Measurements from ENCODE around the gene ADGRV1.

Gene ADGRV1

GRCh38 chr5:91016322-91016721 is 457.7 kb downstream of the ADGRV1 start:
- H3K4me1 ChIP-seq (ENCODE audit: control insufficient read depth, insufficient read depth, low read length), result peaks cover 11% of the 10 kb centered on the region
- ChIA-PET CTCF (no interaction called here), POLR2A (no interaction called here)
- no peak overlapping the region for H3K4me3 ChIP-seq (ENCODE audit: low read depth, low read length)
- H3K27ac ChIP-seq (ENCODE audit: extremely low read depth, low read depth, low read length), result no peak overlapping the region
- TF ChIP-seq ZBTB1 (tag by site-specific recombination; IDR thresholded peaks at IDR 0.05) (no peak), YY2 (tag by site-specific recombination; IDR thresholded peaks at IDR 0.05) (no peak), GFI1B (tag by site-specific recombination; IDR thresholded peaks at IDR 0.05) (no peak), ZNF366 (tag by site-specific recombination; conservative IDR thresholded peaks at IDR 0.05) (no peak), REPIN1 (tag by site-specific recombination; IDR thresholded peaks at IDR 0.05; ENCODE audit: low read depth) (no peak), ZNF621 (tag by site-specific recombination; IDR thresholded peaks at IDR 0.05) (no peak), KLF8 (tag by site-specific recombination; IDR thresholded peaks at IDR 0.05) (no peak), ZNF843 (tag by site-specific recombination; IDR thresholded peaks at IDR 0.05) (no peak), ZNF223 (tag by site-specific recombination; IDR thresholded peaks at IDR 0.05) (no peak), GLIS2 (tag by site-specific recombination; IDR thresholded peaks at IDR 0.05) (no peak), ZNF423 (tag by site-specific recombination; IDR thresholded peaks at IDR 0.05) (no peak), ZNF214 (tag by site-specific recombination; IDR thresholded peaks at IDR 0.05; ENCODE audit: borderline replicate concordance) (no peak), ZNF555 (tag by site-specific recombination; conservative IDR thresholded peaks at IDR 0.05) (no peak)
- TF ChIP-seq, protein P1, sequence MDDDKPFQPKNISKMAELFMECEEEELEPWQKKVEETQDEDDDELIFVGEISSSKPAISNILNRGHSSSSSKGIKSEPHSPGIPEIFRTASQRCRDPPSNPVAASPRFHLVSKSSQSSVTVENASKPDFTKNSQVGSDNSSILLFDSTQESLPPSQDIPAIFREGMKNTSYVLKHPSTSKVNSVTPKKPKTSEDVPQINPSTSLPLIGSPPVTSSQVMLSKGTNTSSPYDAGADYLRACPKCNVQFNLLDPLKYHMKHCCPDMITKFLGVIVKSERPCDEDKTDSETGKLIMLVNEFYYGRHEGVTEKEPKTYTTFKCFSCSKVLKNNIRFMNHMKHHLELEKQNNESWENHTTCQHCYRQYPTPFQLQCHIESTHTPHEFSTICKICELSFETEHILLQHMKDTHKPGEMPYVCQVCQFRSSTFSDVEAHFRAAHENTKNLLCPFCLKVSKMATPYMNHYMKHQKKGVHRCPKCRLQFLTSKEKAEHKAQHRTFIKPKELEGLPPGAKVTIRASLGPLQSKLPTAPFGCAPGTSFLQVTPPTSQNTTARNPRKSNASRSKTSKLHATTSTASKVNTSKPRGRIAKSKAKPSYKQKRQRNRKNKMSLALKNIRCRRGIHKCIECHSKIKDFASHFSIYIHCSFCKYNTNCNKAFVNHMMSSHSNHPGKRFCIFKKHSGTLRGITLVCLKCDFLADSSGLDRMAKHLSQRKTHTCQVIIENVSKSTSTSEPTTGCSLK (tag by site-specific recombination; IDR thresholded peaks at IDR 0.05), result no peak
- TF ChIP-seq, protein P2, sequence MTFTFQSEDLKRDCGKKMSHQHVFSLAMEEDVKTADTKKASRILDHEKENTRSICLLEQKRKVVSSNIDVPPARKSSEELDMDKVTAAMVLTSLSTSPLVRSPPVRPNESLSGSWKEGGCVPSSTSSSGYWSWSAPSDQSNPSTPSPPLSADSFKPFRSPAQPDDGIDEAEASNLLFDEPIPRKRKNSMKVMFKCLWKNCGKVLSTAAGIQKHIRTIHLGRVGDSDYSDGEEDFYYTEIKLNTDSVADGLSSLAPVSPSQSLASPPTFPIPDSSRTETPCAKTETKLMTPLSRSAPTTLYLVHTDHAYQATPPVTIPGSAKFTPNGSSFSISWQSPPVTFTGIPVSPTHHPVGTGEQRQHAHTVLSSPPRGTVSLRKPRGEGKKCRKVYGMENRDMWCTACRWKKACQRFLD (tag by site-specific recombination; IDR thresholded peaks at IDR 0.05), result no peak
- H3K9me3 ChIP-seq (ENCODE audit: control insufficient read depth, insufficient read depth, low read depth, low read length), result no peaks in the 10 kb centered on the region
- H3K36me3 ChIP-seq (ENCODE audit: control insufficient read depth in 2 of 2, insufficient read depth in 1 of 2, low read length in 2 of 2), result no peaks in the 10 kb centered on the region

- Histone ChIP-seq H3K4me3 (ENCODE audit: low read depth, low read length) (no peak overlapping the region), H3K36me3 (ENCODE audit: control insufficient read depth in 2 of 2, insufficient read depth in 1 of 2, low read length in 2 of 2) (no peaks in the 10 kb centered on the region), H3K9me3 (ENCODE audit: control insufficient read depth, insufficient read depth, low read depth, low read length) (no peaks in the 10 kb centered on the region), H3K4me1 (ENCODE audit: control insufficient read depth, insufficient read depth, low read length) (peaks cover 18% of the 10 kb centered on the region), H3K27ac (ENCODE audit: extremely low read depth, low read depth, low read length) (no peak overlapping the region)
- TF ChIP-seq GLIS1 (tag by site-specific recombination; IDR thresholded peaks at IDR 0.05) (peak; percentile 37; the same call in 1 of the 2 replicates), ZNF175 (tag by site-specific recombination; IDR thresholded peaks at IDR 0.05) (no peak)
- POLR2A ChIA-PET, result no interaction called here
- CTCF ChIA-PET, result interaction anchor here (0.6 kb wide), 1 partner anchor 41 kb away, joined by 3 read pairs; no protein-coding TSS in a partner anchor
Measured at GRCh38 chr5:91016954-91017700, 458.5 kb downstream of the ADGRV1 start.

- no peaks in the 10 kb centered on the region for H3K9me3 ChIP-seq (ENCODE audit: control insufficient read depth, insufficient read depth, low read depth, low read length)
- POLR2A ChIA-PET, result no interaction called here
- H3K4me1 ChIP-seq (ENCODE audit: control insufficient read depth, insufficient read depth, low read length), result peaks cover 29% of the 10 kb centered on the region
- 0 out of 2 replicates have a peak, but pooled peaks have one; percentile 12 for TF ChIP-seq IKZF3 (tag by site-specific recombination; IDR thresholded peaks at IDR 0.05)
- no peak for TF ChIP-seq ZNF664 (tag by site-specific recombination; IDR thresholded peaks at IDR 0.05)
- H3K36me3 ChIP-seq (ENCODE audit: control insufficient read depth in 2 of 2, insufficient read depth in 1 of 2, low read length in 2 of 2), result no peaks in the 10 kb centered on the region
- H3K27ac ChIP-seq (ENCODE audit: extremely low read depth, low read depth, low read length), result no peak overlapping the region
- no peak overlapping the region for H3K4me3 ChIP-seq (ENCODE audit: low read depth, low read length)
- CTCF ChIA-PET, result interaction anchor here (0.9 kb wide), 1 partner anchor 152 kb away, joined by 3 read pairs; no protein-coding TSS in a partner anchor
Measured at GRCh38 chr5:91018200-91018599, 459.6 kb downstream of the ADGRV1 start.
